C1 segment of cervical spinal cord (tissue), 14 donors: ENCODE data around the gene SLIT3.

Experiments used
- DNase-seq, 14 donors: peaks; one replicate each; lab custom pipeline; 2025; lab: John Stamatoyannopoulos, UW

Gene SLIT3

GRCh38 chr5:169300468-169301385 lies at the start of gene SLIT3:
Gene SLIT3 (minus strand): TSS chr5:169301139. CDS start chr5:169300709, 430 bp downstream.
- DNase-seq: peak in 1 of 14 donors; percentile 56

DNA sequence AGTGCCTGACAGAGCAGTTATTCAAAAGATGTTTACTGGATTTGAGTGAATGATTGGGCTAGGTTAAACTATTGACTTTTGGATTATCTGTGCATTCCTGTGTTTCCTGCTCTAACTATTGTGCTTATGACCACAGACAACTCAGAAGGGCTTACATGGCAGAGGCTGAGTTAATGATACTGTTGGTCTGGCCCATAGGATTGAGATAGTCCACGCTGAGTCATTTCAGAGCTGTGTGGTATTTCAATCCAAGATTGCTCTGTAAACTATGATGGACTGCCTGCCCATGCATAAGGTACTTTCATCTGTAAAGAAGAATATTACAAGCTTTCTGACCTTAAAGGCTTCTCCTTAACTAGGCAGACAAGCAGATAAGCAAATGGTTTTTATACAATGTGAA lies 49.1 kb upstream of the SLIT3 start:
- no peak for DNase-seq

DNA sequence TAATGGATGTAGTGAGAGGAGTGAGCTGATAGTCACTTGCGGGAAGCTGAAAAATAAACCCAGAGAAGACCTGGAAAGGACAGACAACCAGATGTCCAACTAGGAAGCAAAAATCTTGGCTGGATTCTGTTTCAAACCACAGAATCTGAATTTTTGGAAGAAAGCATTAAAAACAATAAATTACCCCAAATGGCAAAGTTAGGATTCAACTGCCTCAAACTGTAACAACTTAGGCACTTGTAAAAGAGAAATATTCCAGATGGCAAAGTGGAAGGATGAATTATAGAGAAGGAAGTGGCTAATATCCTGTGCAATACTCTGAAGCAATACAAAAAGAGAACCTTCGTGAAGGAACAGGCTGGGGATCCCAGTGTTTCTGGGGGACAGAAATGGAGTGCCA lies 46.8 kb upstream of the SLIT3 start:
- no peak for DNase-seq

GRCh38 chr5:169344629-169345028 lies 43.7 kb upstream of the SLIT3 start:
- no peak for DNase-seq

- no peak for DNase-seq
These were observed 42.8 kb upstream of the SLIT3 start for GRCh38 chr5:169343766-169344165.

- DNase-seq: no peak
These were observed 40.6 kb upstream of the SLIT3 start for GRCh38 chr5:169341556-169341955.

- no peak for DNase-seq
These were observed 38.9 kb upstream of the SLIT3 start for GRCh38 chr5:169339869-169340268.

GRCh38 chr5:169336242-169336641 lies 35.3 kb upstream of the SLIT3 start:
- no peak for DNase-seq

DNA sequence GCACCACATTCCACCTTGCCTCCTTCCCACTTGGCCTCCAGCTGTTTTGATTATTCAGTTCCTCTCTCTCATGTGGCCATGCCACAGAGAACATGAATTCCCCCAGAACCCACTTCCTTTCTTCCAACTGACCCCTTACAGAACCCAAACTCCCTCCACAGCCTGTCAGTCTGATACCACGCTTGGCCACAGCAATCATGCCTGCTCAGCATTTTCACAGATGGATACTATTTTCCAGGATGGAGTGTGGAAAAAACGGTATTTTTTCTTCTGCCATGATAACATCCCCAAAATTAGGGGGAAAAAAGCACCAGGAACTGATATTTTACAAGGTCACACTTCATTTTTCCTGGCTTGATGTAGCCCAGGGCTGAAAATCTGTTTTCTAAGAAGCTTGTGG lies 34.9 kb upstream of the SLIT3 start:
- DNase-seq: no peak

- no peak for DNase-seq
These were observed 32.6 kb upstream of the SLIT3 start for GRCh38 chr5:169333518-169333917.

DNA sequence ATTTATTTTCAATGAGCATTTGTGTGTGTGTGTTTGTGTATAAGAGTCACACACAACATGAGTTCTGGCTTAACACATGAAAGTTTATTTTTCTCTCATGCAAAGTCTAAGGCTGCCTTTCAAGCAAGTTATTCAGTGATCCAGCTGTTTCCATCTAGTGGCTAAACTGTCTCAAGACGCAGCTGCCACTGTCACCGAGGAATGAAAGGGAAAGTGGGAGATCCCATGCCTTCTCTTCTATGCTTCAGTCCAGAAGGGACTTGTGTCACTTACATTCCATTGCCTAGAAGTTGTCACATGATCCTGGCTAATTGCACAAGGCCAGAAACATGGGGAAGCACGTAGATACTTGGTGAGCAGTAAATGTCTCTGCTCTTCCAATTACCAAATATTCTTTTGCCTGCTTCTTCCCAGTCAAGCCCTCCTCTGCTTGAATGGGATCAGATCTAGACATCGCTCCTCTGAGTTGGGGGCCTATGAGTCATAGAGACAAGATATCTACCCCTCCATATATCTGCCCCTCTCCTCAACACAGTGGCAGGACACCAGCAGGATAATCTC lies 30.4 kb upstream of the SLIT3 start:
- DNase-seq: no peak

GRCh38 chr5:169328401-169328800 lies 27.5 kb upstream of the SLIT3 start:
- DNase-seq: no peak

- no peak for DNase-seq
These were observed 24.3 kb upstream of the SLIT3 start for GRCh38 chr5:169325273-169325672.

DNA sequence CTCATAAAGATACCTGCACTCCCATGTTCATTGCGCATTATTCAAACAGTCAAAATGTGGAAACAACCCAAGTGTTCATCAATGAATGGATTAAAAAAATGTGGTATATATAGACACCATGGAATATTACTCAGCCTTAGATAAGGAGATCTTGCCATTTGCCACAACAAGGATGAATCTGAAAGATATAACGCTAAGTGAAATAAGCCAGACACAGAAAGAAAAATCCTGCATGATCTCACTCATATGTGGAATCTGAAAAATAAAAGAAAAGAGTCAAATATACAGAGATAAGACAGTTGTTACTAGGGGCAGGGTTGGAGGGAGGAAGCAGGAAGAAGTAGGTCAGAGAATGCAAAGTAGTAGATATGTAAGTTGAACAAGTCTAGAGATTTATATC lies 17.6 kb upstream of the SLIT3 start:
- DNase-seq: no peak

- DNase-seq: no peak
These were observed 6.7 kb upstream of the SLIT3 start for GRCh38 chr5:169307646-169308045.

GRCh38 chr5:169305366-169305765 lies 4.4 kb upstream of the SLIT3 start:
- DNase-seq: no peak

- DNase-seq: no peak
These were observed 3.2 kb upstream of the SLIT3 start for GRCh38 chr5:169304175-169304574.

GRCh38 chr5:169303119-169303515 lies 2.2 kb upstream of the SLIT3 start:
- DNase-seq: no peak

- DNase-seq: peak in 10 of 14 donors; percentile 17 to 75 (median 47)
These were observed 1.7 kb upstream of the SLIT3 start for GRCh38 chr5:169302491-169303118.

GRCh38 chr5:169301986-169302385 lies 1.0 kb upstream of the SLIT3 start:
- no peak for DNase-seq

DNA sequence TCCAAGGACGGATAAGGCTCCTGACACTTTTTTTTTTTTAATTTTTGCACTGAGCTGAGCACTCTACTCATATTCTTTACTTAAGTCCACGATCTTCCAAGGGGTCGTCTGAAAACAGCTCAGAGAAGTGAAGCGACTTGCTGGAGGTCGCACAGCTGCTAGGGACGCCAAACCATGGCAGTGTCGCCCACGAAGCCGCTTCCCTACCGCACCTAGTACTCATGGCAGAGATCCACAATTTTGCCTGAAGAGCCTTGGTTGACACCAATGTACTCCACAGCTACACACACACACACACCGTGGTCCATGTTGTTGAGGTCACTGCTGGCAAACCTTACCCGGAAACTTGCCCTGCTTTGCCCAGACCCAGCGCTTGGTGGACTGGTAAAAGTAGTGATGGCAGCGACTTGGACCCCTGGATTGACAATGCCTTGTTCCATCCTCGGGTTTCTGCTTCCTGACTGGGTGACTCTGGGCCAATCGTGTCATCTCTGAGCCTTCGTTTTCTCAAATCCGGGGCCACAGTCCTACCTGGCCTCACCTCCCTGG lies 521 bp upstream of the SLIT3 start:
- DNase-seq: no peak
